RCC 7860 (cell line): Measurements from ENCODE around the gene OFD1.

Experiments
- DNase-seq: peaks from one replicate; pipeline ENCODE4 v3.0.0-alpha.2; 2015; ENCODE audit warnings: low spot score
- FAIRE-seq: peaks from 2 replicates; lab custom pipeline; 2012; peaks lifted over from hg19 to GRCh38; lab: Jason Lieb, UNC

The OFD1 gene, protein sequence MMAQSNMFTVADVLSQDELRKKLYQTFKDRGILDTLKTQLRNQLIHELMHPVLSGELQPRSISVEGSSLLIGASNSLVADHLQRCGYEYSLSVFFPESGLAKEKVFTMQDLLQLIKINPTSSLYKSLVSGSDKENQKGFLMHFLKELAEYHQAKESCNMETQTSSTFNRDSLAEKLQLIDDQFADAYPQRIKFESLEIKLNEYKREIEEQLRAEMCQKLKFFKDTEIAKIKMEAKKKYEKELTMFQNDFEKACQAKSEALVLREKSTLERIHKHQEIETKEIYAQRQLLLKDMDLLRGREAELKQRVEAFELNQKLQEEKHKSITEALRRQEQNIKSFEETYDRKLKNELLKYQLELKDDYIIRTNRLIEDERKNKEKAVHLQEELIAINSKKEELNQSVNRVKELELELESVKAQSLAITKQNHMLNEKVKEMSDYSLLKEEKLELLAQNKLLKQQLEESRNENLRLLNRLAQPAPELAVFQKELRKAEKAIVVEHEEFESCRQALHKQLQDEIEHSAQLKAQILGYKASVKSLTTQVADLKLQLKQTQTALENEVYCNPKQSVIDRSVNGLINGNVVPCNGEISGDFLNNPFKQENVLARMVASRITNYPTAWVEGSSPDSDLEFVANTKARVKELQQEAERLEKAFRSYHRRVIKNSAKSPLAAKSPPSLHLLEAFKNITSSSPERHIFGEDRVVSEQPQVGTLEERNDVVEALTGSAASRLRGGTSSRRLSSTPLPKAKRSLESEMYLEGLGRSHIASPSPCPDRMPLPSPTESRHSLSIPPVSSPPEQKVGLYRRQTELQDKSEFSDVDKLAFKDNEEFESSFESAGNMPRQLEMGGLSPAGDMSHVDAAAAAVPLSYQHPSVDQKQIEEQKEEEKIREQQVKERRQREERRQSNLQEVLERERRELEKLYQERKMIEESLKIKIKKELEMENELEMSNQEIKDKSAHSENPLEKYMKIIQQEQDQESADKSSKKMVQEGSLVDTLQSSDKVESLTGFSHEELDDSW

DNA sequence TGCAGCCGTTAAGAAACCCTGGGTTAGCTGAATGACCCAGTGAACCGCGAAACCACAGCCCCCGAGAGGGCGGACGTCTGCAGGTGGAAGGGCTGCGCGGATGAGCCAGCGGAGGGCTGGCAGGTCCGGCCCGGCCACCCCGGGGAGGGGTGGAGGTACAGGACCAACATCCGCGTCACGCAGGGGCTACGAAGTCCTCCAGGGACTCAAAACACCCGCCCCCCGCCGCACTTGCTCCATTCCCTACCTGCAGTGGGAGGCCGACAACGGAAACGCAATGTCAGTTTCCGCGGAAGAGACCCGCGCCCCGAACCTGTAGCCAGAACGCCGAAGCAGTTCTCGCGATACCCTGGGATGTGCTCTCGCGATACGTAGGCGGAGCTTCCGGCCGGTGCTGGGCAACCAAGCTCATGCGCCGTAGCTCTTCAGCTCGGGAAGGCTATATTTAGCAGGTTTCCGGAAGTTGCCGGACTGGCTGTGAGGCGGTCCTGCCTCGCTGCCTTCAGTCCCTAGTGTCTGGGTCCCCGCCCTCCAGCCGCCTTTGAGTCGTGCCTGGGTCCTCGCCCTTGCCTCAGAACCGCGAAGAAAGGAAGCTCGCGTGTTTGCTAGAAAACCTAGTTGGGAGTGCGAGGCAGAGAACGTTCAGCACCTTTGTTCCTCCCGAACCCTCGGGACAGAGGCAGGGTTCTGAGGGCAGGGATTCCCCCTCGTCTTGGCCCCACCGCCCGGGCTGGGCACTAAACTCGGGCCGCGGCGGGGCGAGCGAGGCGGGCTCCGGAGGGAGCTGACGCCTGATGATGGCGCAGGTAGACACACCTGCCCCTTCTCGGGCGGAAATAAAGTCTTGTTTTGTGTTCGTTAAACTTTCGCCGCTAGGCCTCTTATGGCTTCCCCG, at the start of gene OFD1, which contains the start of gene TRAPPC2:
Gene OFD1, plus strand, starts transcription at position 471 of the 895 bp plus-strand sequence. Its CDS starts 324 bp downstream, at position 795.
Gene TRAPPC2, minus strand, starts transcription at position 343 of the 895 bp plus-strand sequence. CDS start 14,657 bp downstream, outside the sequence.
- FAIRE-seq (peak; percentile 86), DNase-seq (peak; percentile 87)

DNA sequence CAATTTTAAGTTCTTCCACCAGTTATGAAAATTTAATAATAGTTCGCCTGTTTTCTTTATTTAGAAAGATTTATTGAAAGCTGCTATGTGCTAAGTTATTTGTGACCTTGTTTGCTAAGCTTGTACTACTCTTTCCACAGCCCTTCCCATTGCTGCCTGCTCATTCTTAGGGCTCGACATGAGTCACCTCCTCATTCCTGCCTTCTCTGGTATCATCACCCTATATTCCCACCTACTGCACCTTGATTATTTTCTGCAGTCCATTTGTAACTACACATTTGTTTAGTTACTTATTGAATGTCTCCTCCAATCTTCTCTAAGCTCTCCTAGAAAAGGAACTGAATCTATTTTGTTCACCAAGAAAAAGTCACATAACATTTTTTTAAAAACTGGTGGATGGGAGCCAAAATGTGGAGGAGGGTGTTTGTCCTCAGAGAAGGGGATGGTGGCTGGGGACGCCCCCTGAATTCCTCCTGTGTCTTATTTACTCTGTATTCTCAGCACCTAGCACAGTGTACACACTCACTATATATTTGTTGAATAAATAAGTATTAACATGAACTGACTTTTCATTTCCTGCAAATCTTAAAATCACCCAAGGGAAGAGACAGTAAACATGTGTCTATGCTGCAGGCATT, 49.3 kb upstream of the OFD1 start:
- DNase-seq (no peak), FAIRE-seq (peak; percentile 58)

DNA sequence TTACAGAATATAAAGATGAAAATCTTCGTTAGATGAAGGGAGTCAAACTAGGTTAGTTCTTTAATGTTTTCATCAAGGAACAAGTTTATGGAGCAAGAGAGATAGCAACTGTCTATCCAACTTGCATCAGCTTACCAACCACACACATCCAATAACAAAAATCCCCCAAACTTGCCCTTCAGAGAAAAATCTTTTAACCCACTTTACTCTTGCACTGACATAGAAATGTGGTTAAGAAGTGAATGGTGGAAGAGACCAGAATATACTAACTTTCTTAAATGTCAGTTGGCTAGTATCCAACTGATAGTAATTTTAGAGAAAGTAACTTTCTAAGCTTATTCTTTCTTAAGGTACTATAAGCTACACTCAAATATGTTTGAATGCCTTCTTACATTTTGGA, 47.3 kb upstream of the OFD1 start:
- FAIRE-seq (no peak), DNase-seq (no peak)

DNA sequence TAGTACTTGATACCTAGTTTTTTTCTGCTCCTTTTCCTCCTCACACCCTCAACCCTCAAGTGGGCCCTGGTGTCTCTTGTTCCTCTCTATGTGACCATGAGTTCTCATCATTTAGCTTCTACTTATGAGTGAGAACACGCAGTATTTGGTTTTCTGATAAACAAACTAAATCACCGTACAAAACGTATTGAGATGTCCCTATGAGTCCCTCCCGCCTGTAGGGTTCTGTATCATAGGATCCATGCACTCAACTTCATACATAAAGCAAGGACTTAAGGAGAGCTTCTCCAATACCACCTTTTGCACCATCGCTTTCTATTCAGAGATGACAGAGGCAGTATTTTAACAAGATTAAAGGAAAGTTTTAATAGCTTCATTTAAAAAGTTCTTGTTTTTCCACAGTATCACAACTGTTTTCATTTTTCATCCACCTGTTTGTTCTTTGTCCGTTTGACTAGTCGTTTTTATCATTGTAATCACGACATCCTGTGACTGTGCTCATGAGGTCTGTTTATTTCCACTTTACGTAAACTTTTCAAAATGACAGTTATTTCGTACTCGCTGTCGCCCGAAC, 46.1 kb upstream of the OFD1 start:
- no peak for FAIRE-seq
- no peak for DNase-seq

DNA sequence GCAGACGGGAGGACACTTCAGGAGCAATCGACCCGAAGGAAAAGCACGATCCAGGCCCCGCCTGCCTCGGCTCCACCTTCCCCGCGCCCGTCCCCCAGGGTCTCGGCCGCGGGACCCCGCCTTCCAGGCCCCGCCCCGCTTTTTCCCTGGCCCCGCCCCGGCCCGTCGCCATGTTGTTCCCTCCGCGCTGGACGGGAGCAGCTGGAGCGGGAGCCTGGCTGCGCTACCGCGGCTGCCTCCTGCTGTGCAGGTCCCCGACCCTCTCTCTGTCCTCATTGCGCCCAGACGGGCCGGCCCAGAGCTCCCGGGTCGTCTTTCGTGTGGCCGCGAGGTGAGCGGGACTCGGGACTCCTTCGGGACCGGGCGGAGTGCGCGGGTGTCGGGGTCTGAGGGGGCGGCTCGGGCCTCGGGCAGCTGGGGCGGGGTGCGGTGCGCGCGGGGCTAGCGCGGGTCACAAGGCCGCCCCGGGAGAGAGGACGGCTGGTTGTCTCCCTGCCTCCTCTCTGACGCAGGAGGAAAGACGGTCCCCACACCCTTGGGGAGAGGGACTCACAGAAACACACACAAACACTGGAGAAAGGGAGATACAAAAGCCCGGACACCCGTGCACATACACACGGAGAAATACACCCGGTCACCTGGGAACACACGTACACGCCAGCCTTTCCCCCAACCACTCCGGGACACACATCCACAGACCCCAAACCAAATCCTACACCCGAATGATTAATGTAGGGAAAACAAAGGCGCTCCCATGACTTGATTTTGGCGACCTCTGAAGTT, 45.4 kb upstream of the OFD1 start, which contains the start of gene RAB9A:
Gene RAB9A, plus strand, starts transcription at position 171 of the 783 bp plus-strand sequence. CDS start 19,619 bp downstream, outside the sequence.
- peak; percentile 32 for DNase-seq
- FAIRE-seq = no peak

DNA sequence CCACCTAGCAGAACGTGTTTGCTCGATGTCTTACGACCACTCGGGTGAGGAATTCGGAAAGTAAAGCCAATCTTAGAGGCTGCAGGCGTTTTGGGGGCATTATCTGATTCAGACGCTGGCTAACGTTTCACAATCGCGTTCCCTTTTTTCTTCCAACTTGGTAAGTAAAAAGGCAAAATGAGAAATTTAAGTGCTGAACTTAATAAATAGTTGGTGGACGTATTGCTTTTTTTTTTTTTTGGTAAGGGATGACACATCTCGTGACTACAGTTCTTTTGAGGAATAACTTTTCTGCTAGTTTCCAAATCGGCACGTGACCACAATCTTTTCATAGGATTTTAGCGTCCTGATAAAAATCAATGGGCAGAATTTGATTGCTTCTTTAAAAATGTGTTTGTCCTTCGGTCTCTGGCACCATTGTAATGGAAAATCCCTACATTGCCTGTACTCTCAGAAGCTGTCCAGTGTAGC, 44.8 kb upstream of the OFD1 start:
- FAIRE-seq (no peak), DNase-seq (no peak)

DNA sequence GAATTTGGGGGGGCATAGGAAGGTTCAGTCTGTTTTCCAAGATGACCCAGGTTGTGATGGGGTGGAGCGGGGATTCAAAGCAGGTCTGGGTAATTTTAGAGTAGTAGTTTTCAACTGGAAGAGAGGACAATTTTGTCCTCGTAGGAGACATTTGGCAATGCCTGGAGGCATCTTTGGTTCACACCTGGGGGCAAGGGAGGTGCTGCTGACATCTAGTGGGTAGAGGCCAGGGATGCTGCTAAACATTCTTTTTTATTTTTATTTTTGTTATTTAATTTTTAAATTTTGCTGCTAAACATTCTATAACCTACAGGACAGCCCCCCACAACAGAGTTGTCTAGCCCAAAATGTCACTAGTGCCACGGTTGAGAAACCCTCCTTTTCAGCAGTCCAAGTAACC, 43.7 kb upstream of the OFD1 start:
- DNase-seq (no peak), FAIRE-seq (no peak)

DNA sequence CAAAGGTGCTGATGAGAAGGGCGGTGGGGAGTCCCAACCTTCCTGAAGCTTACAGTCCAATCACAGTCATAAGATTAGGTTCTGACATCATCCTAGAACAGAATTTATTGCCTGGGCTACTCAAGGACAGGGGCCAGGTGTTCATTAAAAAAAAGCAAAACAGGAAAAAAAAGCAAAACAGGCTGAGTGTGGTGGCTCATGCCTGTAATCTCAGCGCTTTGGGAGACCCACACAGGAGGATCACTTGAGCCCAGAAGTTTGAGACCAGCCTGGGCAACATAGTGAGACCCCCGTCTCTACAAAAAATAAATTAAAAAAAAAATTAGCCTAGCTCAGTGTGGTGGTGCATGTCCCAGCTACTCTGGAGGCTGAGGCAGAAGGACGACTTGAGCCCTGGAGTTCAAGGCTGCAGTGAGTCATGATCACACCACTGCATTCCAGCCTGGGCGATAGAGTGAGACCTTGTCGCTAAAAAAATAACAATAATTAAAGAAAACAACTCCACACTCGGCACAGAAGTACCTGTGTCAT, 42.6 kb upstream of the OFD1 start:
- FAIRE-seq (peak; percentile 77), DNase-seq (peak; percentile 40)

DNA sequence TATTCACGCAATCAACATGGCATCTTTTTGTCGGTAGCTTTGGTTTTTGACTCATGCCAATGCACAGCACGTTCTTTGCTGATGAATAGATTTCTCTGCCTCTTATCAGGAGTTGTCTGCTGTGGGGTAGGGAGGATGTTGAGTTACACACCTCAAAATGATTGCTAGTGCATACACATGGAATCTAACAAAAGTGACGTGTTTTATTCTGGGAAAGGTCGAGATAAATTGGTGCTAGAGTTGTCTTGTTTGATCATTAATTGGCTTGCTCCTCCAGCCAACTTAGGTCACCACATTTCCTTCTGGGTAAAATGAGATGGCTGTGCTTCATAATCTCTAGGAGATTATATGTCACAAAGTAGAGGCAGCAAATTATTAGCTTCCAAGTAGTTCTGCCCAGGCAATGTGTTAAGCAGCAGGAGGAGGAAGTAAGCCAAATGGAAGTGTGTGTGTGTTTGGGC, 41.7 kb upstream of the OFD1 start:
- peak; percentile 86 for FAIRE-seq
- DNase-seq = peak; percentile 75

DNA sequence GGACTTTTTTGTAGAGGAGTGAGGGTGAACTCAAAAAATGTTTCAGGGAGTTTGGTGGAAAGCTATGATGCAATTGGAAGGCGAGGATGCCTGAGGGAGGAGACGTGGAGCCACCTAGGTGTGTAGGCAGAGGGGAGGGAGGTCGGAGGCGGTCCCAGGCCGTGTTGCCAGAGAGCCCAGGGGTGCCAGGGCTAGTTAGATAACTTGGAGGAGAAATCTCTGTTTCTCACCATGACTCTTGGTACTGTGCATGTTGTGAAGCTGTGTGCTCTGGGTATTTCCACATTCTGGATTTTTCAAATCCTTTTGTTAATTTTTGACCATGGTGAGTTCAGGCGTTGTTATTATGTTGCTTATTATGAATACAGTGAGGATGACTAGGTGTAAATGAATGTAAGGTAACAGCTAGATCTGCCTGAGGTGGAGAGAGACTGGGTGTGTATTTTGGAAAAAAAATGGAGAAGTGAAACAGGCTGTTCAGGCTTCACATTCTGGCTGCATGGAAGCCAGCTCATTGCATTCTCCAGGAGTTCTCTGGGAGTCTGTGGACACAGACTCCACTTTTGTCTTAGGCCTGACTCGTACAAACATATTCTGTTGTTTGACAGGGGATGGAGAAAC, 41.1 kb upstream of the OFD1 start:
- FAIRE-seq (peak; percentile 21), DNase-seq (peak; percentile 47)

DNA sequence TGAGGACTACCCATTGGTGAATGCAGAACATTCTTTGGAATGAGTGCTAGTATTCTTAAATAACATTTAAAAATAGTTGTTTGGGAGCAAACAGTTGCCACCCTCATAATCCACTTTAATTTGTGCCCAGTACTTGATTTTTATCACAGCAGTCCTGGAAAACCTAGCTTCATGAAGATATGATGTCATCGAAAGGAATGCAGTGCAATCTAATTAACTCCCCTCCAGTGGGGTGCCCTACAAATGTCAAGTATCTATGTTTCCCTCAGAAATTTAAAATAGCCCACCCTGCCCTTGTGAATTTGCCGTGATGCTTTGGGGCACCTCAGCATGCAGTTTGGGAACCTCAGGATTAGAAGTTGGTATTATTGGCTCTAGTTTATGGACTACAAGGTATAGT, 40.2 kb upstream of the OFD1 start:
- FAIRE-seq (no peak), DNase-seq (no peak)

DNA sequence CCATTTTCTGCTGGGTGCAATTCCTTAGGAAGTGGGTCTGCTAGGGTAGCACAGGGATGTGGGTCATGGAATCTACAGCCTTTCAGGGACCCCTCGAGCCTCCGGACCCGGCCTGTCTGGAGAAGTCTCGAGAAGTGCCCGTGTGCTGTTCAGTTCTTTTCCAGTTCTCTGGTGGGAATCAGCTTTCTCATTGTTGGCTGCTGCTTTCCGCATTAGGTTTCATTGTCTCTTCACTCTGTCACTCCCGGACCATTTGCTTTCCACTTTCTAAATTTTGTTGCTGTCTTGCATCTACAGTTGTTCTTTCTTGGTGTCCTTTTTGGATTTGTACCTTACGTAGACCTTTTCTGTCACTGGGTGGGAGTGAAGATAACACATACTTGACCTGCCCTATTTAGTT, 39.6 kb upstream of the OFD1 start:
- DNase-seq (no peak), FAIRE-seq (no peak)

DNA sequence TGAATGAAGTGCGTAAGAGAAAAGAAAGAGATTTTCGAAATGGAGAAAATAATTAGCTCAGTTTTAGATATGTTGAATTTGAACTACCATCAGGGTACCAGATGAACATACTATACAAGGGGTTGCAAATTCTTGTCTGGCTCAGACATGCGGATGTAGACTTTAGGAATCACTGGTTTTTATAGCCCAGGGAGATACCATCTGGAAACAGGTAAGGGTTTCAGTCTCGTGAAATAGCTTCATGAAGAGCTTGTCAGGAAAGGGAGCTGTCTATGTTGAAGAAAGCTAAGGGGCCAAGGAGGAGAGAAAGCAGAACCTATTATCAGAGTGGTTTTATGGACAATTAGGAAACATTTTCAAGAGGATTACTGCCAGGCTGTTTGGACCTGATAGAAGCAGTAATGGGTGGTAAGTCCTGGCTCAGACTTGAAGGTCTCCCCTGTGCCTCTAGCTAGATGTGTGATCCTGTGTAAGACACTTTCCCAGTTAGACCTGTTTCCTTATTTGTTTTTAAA, 38.9 kb upstream of the OFD1 start:
- no peak for FAIRE-seq
- DNase-seq = no peak

DNA sequence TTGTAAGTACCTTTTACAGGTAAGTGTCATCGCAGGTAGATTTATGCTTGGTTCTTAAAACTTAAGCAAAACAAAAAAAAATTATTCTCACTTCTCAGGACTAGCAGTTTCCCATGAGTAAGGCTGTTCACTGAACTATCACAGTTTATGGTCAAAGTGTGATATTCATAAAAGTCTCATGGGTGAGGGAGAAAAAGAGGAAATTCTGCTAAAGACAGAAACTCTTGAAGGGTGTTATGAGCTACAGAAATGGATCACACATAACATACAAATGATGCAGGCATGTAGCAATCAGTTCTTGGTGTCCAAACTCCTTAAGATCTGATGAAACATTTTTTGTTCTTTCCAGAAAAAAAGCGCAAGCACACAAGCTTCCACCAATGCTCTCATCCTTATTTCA, 37.1 kb upstream of the OFD1 start:
- DNase-seq = no peak
- no peak for FAIRE-seq

DNA sequence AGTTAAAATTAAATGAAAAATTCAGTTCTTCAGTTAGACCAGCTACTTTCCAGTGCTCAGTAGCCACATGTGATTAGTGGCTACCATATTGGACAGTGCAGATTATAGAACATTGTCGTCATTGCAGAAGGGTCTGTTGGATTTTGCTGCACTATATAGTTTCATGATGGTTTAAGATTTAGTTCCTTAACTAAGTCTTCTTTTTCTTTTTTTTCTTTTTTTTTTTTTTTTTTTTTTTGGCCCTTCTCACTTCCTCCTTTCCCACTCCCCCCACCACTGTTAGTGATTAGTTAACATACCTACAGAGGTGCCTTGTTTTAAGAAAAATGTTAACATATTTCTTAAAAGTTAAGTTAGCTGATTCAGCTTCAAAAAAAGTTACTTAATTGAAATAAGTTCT, 36.6 kb upstream of the OFD1 start:
- FAIRE-seq (no peak), DNase-seq (no peak)

DNA sequence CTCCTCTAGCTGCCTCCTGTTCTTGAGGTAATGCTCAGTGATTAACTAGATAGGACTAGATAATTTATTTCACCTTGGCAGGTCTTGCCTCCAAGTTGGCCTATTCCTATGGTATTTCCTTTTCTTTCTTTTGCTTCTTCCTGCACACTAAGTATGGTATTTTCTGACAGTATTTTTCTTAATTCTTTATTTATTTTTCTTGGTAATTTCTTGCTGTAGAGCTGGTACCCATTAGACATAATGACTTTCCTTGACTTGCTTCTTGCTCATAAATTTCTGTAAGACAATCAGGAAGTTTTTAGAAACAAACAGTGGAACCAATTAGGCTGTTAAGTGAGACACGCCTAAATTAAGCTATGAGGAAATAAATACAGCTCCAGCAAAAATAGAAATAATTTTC, 36.1 kb upstream of the OFD1 start:
- DNase-seq (no peak), FAIRE-seq (no peak)

DNA sequence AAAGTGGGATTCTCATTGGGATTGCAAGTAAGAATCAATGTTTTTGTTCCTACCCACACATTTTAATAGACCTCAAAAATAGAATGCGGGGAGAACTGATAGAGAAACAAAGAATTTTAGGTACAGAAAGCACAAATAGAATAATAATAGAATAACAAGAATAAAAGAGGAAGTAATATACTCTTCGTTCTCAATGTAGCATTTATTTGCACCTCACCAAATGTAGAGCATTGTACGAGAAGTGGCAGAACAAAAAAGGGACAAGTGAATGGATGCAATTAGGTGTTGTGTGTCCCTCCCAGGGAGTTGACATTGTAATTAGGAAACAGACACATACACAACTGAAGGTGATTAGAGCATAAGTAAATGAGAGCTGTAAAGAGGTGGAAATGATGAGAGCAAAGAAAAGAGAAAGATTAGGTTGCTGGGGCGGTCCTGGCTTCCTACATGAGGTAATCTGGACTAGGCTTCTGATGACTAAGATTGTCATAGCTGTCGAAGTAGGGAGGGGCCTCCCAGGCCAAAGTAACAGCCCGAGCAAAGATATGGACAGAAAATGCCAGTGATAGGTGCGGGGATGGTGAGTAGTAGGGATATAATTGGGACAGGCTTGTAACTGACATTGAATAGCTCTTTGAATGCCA, 35.2 kb upstream of the OFD1 start:
- no peak for FAIRE-seq
- no peak for DNase-seq
